GM12891 (cell line): ENCODE measurements around the gene DCLK2.

Experiments used
- PAX5 ChIP-seq: IDR thresholded peaks from 2 replicates; pipeline ENCODE4 v1.6.1; 2011; ENCODE audit warnings: low read length, moderate library complexity, mild to moderate bottlenecking; ENCODE audit not compliant: insufficient read depth, severe bottlenecking
- POLR2A ChIP-seq: IDR thresholded peaks from 2 replicates; pipeline ENCODE4 v1.6.1; 2011; ENCODE audit warnings: low read depth, low read length, control low read depth
- POLR2AphosphoS5 ChIP-seq: IDR thresholded peaks from 2 replicates; pipeline ENCODE4 v1.6.1; 2011; ENCODE audit warnings: low read depth, low read length, control low read depth
- SPI1 ChIP-seq: IDR thresholded peaks from 2 replicates; pipeline ENCODE4 v1.6.1; 2011; ENCODE audit warnings: low read depth, low read length, control low read depth
- TAF1 ChIP-seq: IDR thresholded peaks from 2 replicates; pipeline ENCODE4 v1.6.1; 2011; ENCODE audit warnings: low read depth, low read length, control low read depth

- TF ChIP-seq POLR2A (no peak), SPI1 (no peak), POLR2AphosphoS5 (no peak), TAF1 (no peak), PAX5 (no peak)
Observed at GRCh38 chr4:150199056-150199455, 120.8 kb downstream of the DCLK2 start.
